GM18517 (cell line): ENCODE data around the gene CD48.
"Not testable (repeated sequence)": the region's sequence is repeated elsewhere in the genome, so short reads cannot be mapped to it uniquely, and the experiment has no call there.

Experiments
- ATAC-seq: cut with Tn5 transposase; IDR thresholded peaks from one replicate; pipeline ENCODE4 v1.9.1; 2021; ENCODE audit warnings: mild to moderate bottlenecking, moderate library complexity; ENCODE audit not compliant: unreplicated experiment

CD48 gene

DNA sequence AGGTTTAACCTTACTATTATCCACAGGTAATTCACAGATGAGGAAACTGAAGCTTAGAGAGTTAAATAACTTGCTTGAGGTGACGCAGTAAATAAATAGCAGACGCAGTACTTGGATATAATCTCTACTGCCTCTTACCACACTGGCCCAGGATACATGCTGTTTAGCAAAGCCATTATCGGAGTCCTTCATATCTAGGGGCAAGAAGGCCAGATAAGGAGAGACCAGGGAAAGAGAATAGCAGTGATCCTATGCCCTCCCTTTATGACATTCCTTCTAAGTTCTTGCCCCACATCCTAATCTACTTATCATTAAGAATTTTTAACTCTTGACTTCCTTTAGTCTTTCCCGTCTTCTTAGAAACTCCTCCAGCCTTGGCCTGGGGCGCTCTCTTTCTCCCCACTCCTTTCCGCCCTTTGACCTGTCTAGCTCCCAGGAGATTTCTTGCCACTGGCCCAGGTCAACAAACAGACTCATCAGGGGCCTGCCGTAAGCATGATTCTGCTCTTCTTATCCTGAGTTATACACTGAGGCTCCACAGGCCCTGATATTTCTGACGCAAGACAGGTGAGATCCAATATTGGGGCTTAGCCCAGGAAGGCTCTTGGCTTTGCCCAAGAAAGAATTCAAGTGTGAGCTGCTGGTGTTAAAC is 53.3 kb downstream of the CD48 start:
- ATAC-seq: no peak

DNA sequence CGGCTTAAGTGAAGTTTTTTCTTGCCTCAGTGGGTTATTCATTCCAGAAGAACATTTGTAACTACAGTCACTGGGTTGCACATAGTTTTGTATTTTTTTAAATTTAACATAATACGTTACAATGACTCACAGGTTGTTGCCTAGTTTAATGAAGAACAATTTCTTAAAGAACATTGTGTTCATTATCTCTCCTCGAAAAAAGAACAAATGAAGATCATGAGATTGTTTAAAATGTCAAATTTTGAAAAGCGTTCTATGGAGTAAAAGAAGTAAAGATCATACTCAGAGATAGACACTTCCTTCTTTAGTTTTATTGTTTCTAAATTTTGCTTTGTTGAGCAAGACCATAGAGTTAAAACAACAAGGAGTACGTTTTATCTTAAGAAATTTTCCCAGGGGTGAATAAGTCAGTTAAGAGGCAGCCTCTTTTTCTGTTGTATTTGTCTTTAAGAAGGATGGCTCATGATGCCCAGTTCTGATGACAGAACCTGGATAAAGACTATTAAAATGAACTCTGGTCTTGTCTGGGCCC is 54.3 kb downstream of the CD48 start:
- no peak for ATAC-seq

DNA sequence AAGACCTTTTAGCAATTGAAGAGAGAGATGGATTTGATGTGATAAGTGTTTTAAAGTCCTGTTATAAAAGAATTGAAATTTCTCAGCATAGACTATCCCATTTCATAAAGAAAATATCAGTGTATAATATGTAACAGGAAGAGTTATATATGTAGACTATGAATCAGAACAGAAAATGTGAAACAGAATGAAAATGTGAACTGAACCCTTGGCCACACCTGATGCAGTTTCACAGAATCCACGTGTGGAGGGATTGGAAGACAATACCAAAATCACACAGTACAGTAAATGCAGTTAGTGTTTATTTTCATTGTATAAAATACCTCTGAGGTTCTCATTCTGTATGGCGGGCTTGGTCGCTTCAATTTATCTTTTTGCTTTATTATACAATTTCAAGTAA is 54.9 kb downstream of the CD48 start:
- no peak for ATAC-seq

DNA sequence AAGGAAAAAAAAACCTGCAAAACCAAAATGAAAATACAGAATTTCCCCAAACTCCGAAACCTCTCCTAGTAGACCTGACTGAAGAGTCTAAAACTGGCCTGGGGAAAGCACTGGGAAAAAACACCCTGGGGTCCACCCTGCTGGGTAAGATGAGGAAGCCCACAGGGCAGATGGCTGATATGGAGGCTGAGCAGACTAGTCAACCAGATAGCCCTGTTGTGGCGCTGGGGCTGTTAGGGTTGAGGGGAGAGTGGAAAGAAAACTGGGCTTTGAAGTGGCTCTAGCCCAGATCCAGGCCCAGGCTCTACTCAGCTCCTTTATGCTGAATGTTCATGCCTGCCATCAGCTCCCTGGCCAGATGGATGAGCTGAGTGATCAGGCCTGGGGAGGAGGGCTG is 58.0 kb downstream of the CD48 start:
- no peak for ATAC-seq

DNA sequence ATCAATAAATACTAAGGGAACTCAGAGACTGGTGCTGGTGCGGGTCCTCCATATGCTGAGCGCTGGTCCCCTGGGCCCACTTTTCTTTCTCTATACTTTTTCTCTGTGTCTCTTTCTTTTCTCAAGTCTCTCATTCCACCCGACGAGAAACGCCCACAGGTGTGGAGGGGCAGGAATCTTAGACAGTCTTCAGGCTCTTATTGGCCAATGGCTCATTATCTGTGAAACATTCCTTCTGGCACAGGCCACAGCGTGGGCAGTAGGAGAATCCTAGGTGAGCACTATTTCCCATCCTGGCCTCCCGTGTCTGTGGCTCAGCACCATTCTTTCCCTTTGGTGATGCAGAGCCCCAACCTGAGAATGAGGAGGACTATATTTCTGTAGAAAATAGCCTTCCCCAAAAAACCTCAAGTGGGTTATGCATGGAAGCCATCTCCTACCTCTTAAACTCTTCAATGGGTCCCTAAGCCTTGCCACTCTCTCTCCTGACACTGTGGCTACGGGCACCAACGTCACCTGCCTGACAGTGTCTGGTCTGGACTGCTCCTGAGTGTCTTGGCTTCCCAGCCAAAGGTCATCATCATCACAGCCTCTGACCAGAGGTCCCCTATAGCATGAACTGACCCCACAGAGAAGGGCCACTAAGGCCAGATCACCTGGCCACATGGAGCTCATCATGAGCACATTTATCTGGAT is 58.5 kb downstream of the CD48 start:
- ATAC-seq: no peak

DNA sequence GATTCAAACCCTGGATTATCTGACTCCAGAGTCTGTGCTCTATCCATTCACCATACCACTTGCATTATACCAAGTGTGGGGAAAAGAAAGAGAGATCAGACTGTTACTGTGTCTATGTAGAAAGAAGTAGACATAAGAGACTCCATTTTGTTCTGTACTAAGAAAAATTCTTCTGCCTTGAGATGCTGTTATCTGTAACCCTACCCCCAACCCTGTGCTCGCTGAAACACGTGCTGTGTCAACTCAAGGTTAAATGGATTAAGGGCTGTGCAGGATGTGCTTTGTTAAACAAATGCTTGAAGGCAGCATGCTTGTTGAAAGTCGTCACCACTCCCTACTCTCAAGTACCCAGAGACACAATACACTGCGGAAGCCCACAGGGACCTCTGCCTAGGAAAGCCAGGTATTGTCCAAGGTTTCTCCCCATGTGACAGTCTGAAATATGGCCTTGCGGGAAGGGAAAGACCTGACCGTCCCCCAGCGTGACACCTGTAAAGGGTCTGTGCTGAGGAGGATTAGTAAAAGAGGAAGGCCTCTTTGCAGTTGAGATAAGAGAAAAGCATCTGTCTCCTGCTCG is 59.5 kb downstream of the CD48 start:
- ATAC-seq: not testable (repeated sequence)

DNA sequence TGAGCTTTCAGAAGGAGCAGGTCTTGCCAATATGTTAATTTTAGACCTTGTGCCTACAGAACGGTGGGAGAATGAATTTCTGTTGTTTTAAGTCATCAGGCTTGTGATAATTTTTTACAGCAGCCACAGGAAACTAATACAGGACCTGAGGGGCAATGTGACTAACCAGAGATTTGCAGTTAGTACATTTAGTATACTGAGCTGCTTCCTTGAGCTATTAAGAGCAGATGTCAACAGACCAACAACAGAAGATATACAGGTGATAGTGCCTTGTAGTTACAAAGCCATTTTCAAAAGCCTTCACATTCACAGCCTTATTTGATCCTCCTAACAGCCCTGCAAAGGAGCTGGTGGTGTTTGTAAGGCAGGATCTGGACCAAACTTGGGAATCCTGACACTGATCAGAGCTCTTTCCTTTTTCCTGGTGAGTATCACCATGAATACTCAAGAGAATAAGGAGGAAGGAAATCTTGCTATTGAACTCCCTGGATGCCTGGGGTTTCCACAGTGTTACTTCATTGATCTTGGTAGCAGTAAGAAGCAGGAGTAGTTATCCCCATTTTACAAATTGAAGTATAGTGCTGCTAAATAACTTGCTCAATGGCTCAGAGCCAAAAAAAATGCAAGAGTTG is 60.1 kb downstream of the CD48 start:
- ATAC-seq: no peak

DNA sequence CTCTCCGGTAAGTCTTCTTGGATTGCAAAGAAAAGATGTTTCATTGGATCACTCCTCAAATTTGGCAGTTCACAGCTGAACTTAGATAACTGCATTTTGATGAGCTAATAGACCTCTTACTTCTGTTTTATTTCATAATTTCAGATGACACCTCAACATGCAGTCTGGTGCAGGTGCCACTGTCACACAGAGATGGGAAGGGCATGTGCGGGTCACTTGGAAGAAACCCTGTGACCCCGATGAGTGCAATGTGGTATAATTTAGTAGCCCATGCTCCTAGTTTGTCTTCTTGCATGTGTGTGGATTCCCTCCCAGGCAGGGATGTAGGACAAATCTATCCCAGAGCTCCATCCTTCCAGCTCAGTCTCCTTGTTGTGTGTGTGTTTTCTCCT is 64.3 kb downstream of the CD48 start:
- peak; percentile 21 for ATAC-seq

DNA sequence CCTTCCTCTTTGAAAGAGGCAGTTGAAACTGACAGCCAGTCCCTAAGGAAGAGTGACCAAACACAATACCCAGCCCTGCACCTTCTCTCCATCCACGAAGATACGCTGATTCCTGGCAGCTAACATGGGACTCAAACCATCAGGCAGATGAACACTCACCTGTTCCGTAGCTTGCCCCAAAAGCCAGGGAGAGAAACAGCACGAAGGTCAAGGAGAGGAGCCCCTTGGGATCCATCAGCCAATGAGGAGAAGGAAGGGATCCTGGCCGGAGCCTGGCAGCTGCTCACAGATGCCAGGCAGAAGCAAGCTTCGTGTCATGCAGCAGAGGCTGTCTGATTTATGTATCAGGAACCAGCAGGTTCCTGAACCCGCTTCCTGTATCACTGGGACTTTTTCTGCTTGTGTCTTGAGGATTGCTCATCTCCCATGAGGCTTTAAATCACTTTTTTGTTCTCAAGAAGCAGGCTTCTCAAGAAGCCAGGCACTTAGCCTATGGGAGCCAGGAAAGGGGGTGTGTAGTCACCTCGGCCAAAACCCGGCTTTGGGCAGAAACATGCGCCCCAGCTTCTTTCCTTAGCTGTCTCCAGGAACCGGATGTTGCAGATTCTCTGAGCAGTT is 64.8 kb downstream of the CD48 start, which contains the start of gene SLAMF1:
TSS of gene SLAMF1 (minus strand) at position 334 of the 618 bp plus-strand sequence. CDS start at position 235, 99 bp downstream.
- peak; percentile 57 for ATAC-seq

DNA sequence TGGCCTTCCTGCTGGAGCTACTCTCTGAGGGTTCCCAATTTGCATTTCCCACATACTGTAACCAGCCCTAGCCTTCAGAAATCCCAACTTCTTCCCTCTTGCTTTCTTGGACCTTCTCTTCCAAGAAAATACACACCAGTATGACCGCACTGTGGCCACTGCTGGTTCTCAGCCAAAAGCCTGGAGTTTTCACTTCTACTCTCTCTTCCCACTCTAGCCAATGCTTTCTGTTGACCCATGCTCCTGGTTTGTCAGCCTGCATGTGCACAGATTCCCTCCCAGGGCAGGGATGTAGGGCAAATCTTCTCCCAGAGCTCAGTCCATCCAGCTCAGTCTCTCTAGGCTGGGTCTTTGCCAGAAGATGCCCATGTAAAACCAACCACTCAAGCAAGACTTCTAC is 65.4 kb downstream of the CD48 start:
- ATAC-seq: no peak

DNA sequence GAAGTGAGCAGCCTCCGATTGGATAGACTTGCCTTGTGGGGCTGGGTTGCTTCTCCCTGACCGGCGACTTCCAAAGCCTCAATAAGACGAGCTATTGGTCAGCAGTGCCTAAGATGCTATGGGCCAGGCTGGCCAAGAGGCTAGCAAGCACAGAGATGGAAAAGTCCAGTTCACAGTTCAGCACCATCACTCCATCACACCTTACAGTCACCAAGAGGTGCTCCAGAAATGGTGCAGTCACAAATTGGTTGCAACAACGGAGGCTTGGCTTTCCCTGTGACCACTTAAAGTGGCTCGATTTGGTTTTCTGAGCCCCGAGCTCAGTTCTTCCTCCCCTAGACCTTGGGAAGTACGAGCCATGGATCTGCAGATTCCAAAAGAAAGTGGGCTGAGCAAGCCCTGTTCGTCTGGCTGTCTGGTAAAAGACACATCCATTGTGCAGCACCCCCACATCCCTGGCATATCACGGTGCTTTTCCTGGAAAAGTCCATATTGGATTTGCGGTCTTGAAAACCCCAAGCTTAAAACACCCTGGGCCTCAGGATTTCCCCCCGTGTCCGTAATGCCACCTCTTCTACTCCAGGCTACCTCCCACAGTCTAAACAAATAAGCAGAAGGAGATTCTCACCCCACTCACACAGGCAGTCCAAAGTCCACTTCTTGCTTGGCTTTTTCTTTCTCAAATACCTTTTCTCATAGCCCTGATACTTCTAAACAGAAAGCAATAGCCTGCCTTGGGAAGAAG is 66.1 kb downstream of the CD48 start:
- ATAC-seq: no peak

DNA sequence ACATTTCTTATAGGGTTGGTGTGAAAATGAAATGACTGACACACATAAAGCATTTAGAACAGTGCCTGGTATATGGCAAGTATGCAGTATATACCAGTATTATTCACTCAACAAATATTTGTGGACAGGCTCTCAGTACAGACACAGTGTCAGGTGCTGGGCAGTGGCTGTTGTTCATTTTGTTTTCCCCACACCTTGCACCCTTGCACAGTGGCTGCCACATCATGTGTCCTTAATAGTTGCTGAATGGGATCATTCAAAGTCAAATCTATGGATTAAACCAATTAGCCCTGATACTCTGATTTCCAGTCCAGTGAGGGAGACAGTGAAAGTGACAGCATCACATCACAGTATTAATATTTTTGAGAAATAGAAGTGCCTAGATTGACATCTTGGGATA is 67.2 kb downstream of the CD48 start:
- no peak for ATAC-seq

DNA sequence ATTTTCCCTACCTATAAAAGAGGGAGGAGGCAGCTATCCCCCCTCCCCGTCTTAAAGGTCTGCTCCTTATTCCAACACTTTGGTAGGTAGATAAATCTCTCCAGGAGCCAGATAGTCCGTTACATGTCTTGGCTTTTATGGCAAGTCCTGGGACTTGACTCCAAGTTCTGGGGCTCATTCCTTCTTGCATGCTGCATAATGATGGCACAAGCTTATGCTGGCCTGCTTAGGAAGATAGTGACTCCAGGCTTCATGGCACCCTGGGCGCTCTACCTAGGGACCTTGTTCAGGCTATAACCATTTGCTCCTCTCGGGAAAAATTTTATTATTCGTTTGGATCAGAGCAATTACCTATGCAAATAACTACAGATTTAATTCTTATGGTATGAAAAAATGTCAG is 68.5 kb downstream of the CD48 start:
- ATAC-seq: no peak

DNA sequence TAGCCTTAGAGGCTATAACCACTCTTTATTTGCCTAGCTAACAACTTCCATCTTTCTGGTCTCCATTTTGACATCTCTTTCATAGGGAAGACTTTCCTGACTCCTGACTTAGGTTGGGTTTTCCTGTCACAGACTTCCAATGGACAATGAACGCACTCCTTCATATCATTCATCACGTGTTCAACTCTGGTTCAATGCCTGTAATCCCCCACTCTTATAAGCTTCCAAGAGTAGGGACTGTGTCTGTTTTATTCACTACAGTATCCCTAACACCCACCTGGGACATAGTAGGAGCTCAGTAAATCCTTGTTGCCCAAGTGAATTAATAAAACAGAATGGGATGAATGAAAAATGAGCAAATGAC is 69.4 kb downstream of the CD48 start:
- ATAC-seq: no peak

DNA sequence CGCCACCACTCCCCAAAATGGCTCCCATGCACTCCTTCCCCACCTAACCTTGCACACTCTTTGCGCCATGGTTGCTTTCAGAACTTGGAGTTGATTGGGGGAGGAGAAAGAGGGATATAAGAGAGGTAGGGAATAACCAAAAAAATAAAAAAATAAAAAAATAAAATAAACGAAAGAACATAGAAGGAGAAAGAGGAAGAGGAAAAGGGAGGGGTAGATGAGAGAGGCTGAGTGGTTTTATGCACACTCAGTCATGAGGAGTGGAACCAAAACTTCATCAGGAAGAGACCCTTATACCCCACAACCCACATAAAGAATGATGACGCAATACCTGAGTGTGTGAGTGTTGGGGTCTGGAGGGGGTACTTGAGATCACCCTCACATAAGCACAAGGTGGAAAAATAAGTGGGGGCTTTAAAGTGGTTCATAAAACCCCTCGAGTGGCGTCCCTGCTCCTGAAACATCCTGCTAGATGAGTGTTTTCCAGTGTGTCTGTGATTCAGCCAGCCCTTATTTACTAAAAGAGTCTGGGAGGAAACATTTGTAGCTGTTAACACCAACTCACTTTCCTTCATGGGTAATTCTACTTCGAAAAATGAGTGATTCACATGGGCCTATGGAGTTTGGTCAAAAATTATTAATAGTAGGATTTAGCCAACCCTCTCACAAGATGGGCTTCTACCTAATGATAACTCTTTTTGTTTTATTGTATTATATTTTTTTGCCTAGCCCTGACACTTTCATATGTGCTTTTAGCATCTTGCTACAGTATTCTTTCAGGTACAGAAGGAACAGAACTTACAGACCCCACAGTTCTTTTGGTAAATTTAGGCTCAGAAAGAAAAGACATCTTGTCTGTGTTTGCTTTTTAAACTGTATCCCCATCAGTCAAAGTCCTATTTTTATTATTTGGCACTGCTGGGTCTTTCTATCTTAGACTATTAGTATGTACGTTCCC is 70.0 kb downstream of the CD48 start:
- no peak for ATAC-seq

DNA sequence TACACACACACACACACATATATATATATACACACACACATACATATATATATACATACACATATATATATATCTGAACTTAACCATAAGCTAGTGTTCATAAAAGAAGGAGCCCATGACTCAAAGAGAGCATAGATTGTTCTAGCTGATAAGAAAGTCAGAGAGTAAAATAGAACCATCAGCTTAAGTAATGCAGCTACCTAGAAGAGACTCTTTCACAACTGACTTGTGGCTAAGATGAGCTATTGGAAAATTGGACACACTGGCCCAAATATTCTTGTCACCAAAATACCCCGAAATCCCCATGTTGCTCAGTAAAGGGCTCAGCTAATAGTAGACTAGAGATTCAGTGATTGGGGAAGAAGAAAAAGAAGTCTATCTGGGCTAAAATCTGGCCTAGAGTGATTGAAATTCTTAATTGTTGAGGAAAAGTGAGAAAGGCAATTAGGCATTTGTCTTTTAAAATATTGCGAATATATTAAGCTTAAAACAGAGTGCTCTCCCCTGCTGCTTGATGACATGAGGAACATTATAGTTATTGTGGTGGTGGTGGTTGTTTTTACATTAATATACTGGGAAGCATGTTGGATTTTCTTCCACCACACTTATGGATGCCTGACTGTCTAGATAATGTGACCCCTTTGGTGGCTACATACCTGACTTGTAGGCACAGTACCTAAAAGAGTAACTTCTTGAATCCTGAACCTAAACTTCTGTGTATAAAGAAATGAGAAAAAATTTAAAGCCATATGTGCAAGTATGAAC is 71.1 kb downstream of the CD48 start:
- ATAC-seq: no peak

DNA sequence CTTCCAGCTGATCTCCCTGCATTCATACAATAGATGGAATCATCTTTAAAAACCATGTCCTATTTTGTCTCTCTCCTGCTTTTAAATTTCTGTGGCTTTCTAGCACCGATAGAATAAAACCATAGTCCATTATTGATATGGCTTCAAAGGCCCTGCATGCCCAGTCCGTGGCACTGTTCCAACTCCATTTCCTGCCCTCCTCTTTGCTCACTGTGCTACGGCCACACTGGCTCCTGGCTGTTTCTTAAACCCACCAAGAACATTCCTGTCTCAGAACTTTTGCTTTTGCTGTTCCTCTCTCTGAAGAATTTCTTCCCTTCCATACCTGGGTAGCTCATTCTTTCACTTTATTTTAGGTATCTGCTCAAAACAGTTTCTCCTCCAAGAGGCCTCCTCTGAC is 72.0 kb downstream of the CD48 start:
- no peak for ATAC-seq

DNA sequence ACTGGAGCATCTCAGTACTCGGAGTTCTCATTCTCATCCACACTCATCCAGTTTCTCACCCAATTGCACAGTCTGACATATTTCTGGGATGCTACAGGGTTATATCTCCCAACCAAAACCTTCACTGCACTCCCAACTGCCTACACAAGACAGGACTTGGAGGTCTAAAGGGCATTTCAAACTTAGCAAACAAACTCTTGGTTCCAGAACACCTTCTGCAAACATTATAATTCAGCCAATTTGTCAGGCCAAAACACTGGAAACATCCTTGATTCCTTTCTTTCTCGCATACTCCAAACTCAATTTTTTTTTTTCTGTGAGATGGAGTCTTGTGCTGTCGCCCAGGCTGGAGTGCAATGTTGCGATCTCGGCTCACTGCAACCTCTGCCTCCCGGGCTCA is 72.7 kb downstream of the CD48 start:
- no peak for ATAC-seq

DNA sequence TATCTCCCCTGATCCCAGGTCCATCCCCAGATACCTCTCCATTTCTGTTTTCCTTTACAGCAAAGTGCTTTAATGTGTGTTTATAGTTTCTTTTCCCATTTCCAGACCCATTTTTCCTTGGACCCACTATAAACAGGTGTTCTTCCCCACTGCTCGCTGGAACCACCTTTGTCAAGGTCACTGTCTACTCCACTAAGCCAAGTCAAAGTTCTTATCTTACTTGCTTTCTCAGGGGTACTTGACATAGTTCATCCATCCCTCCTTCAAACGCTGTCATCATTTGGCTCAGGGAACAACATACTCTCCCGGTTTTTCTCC is 73.1 kb downstream of the CD48 start:
- no peak for ATAC-seq
